Measurements from ENCODE around the gene ARSG. TPM values are rescaled to one million over a fixed set of nuclear protein-coding genes. Genes with fewer than 3 reads are reported as not detected.

The ARSG gene
- total and polyA plus RNA-seq, 2 of the 8 experiments (the other 6 are each of a cell fraction or from before 2014, with no cell fraction given) = 3.3 to 4.0 TPM

DNA sequence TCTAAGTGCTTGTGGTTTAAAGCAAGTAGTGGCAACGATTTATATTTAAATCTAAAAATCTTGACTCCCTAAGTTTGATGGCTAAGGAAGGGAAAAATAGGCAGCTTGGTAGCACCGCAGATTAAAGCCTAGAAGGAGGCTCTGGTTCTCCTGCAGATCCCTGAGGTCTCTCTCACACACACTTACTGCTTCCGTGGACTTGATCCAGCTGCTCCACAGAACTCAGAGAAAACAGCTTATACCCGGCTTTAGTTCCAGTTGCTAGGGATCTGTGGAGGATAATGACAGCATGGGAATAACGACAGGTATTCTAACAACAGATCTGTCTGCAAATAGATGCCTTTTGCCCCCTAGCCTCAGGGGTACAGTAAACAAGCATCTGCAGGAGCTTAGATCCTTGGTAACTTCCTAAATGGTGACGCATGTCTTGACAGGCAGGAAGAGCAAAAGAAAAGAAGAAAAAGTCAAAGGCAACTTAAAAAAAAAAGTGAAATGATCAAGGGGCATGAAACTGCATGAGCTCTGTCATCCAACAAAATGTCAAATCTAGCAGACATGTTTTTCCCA, 161.5 kb downstream of the ARSG start:
- peaks cover 3 to 4% (median 3%) of the 10 kb centered on the region in 4 experiments; a peak in 5 of 7 replicates for H3K4me1 ChIP-seq (replicated peaks in 1 of 4; ENCODE audit: control insufficient read depth in 3 of 4, insufficient read depth in 4 of 4, low read length in 3 of 4)
- WGBS, 2 experiments (ENCODE audit: extremely low coverage in 1 of 2, insufficient coverage in 1 of 2, insufficient read length in 1 of 2, insufficient replicate concordance in 2 of 2, low coverage in 1 of 2, low lambda C conversion rate in 2 of 2, missing lambda C conversion rate in 1 of 2) = 79% methylated on average over 6 of the region's 6 CpGs; no CpG with 5 or more reads in 1 of the 2 experiments
- no peak overlapping the region for H3K4ac ChIP-seq (replicated peaks; ENCODE audit: insufficient read length, low read depth, low read length)
- no peak overlapping the region for H2BK15ac ChIP-seq (ENCODE audit: low read length)
- peaks cover 0 to 6% (median under 1%) of the 10 kb centered on the region in 4 experiments; a peak in 1 of 8 replicates for H3K36me3 ChIP-seq (ENCODE audit: control insufficient read depth in 2 of 4, insufficient read depth in 4 of 4, low read length in 3 of 4)
- TF ChIP-seq, protein P1, sequence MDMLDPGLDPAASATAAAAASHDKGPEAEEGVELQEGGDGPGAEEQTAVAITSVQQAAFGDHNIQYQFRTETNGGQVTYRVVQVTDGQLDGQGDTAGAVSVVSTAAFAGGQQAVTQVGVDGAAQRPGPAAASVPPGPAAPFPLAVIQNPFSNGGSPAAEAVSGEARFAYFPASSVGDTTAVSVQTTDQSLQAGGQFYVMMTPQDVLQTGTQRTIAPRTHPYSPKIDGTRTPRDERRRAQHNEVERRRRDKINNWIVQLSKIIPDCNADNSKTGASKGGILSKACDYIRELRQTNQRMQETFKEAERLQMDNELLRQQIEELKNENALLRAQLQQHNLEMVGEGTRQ (IDR thresholded peaks at IDR 0.05; ENCODE audit: low read length) = no peak
- TF ChIP-seq ASH2L (IDR thresholded peaks at IDR 0.05; ENCODE audit: low read length) = no peak
- no peak for TF ChIP-seq CBX5 (IDR thresholded peaks at IDR 0.05; ENCODE audit: low read depth, low read length)
- TF ChIP-seq POLR2A (IDR thresholded peaks at IDR 0.05; ENCODE audit: control extremely low read depth in 1 of 2, low read depth in 2 of 2, low read length in 2 of 2) = no peak
- TF ChIP-seq KDM5A (IDR thresholded peaks at IDR 0.05; ENCODE audit: low read length) = no peak
- no peak for TF ChIP-seq RBBP5 (IDR thresholded peaks at IDR 0.05; ENCODE audit: borderline replicate concordance, low read depth, low read length)
- no peak for TF ChIP-seq TAF1 (IDR thresholded peaks at IDR 0.05; ENCODE audit: low read depth, low read length)
- no peak for TF ChIP-seq SUZ12 (IDR thresholded peaks at IDR 0.05; ENCODE audit: low read length)
- TF ChIP-seq SIX5 (IDR thresholded peaks at IDR 0.05; ENCODE audit: low read depth, low read length) = no peak
- no peak for TF ChIP-seq BRCA1 (IDR thresholded peaks at IDR 0.05; ENCODE audit: low read depth, low read length)
- TF ChIP-seq SP2 (IDR thresholded peaks at IDR 0.05; ENCODE audit: low read length) = no peak
- no peak for TF ChIP-seq YY1 (IDR thresholded peaks at IDR 0.05; ENCODE audit: low read depth, low read length)
- no peak for TF ChIP-seq CBX8 (IDR thresholded peaks at IDR 0.05; ENCODE audit: borderline replicate concordance, low read depth, low read length)
- TF ChIP-seq GABPA (IDR thresholded peaks at IDR 0.05; ENCODE audit: borderline replicate concordance, insufficient read depth, low read length) = no peak
- no peak overlapping the region for H2BK5ac ChIP-seq (ENCODE audit: low read depth, low read length)
- H4K91ac ChIP-seq (replicated peaks; ENCODE audit: insufficient read length, low read length) = no peak overlapping the region
- H3K4me2 ChIP-seq (ENCODE audit: insufficient read depth in 1 of 2, low read depth in 2 of 2, low read length in 2 of 2) = no peak overlapping the region
- CTCF ChIA-PET (ENCODE audit: partially characterized antibody) = interaction anchor here (1.1 to 1.3 kb wide), 3 partner anchors 10 to 252 kb away, joined by 4 to 5 read pairs (median 4); no protein-coding TSS in a partner anchor
- H3K79me2 ChIP-seq (ENCODE audit: control insufficient read depth in 1 of 2, insufficient read depth in 2 of 2, low read length in 2 of 2) = no peaks in the 10 kb centered on the region
- no peak overlapping the region for H2AK5ac ChIP-seq (ENCODE audit: low read depth, low read length)
- H3K23ac ChIP-seq (ENCODE audit: insufficient read length) = no peak overlapping the region
- H3K27me3 ChIP-seq (replicated peaks in 1 of 4; ENCODE audit: control insufficient read depth in 3 of 4, extremely low read depth in 1 of 4, insufficient read depth in 3 of 4, low read length in 3 of 4) = no peaks in the 10 kb centered on the region
- H2BK120ac ChIP-seq (replicated peaks; ENCODE audit: low read depth, low read length) = no peak overlapping the region
- no peak overlapping the region for H3K4me3 ChIP-seq (ENCODE audit: extremely low read depth in 1 of 4, insufficient read depth in 2 of 4, low read depth in 3 of 4, low read length in 4 of 4)
- FAIRE-seq = no peak
- peaks cover 0 to 1% of the 10 kb centered on the region in 2 experiments for H4K20me1 ChIP-seq (replicated peaks in 1 of 2; ENCODE audit: control insufficient read depth in 1 of 2, insufficient read depth in 2 of 2, low read length in 2 of 2)
- POLR2A ChIA-PET (ENCODE audit: partially characterized antibody) = interaction anchor here (0.6 to 1.1 kb wide), 4 partner anchors 28 to 1006 kb away, joined by 3 to 4 read pairs (median 3); partner anchors contain the start of gene AMZ2
- no peaks in the 10 kb centered on the region for H3K79me1 ChIP-seq (ENCODE audit: low read depth, low read length)
- H3K14ac ChIP-seq (ENCODE audit: insufficient read length) = no peak overlapping the region
- H2BK20ac ChIP-seq (ENCODE audit: low read length) = no peak overlapping the region
- no peak overlapping the region for H3K18ac ChIP-seq (ENCODE audit: extremely low read depth, low read length)
- H4K5ac ChIP-seq (ENCODE audit: insufficient read length, low read depth, low read length) = no peak overlapping the region
- no peak overlapping the region for H3K56ac ChIP-seq (replicated peaks; ENCODE audit: insufficient read length, low read depth, low read length)
- H3K27ac ChIP-seq (ENCODE audit: low read depth, low read length) = no peak overlapping the region
- no peaks in the 10 kb centered on the region for H3K9me3 ChIP-seq (ENCODE audit: insufficient read depth in 2 of 2, low read depth in 1 of 2, low read length in 1 of 2)
- H2AFZ ChIP-seq (ENCODE audit: low read length) = no peak overlapping the region
- no peak overlapping the region for H3K9ac ChIP-seq (replicated peaks in 1 of 4; ENCODE audit: extremely low read depth in 1 of 4, low read depth in 3 of 4, low read length in 3 of 4)
- peaks cover 8% of the 10 kb centered on the region; the same call in 1 of the 2 replicates for H3K23me2 ChIP-seq (ENCODE audit: low read depth, low read length)
- H4K8ac ChIP-seq (ENCODE audit: extremely low read depth, insufficient read depth, low read length) = no peak overlapping the region
- H2BK12ac ChIP-seq (ENCODE audit: low read depth, low read length) = no peak overlapping the region
- no peak for DNase-seq (ENCODE audit: low read depth in 1 of 2, low spot score in 2 of 2)

All from H1 (cell line).